Lung (tissue), 12 donors: ENCODE measurements around the gene CFAP20DC. TPM values are rescaled to one million over a fixed set of nuclear protein-coding genes. Genes with fewer than 3 reads are reported as not detected.

Source experiments
- ATAC-seq: fragments of 200-7000 bp; cut with Tn5 transposase; one replicate; pipeline ENCODE4 v1.9.1; 2020; ENCODE audit warnings: moderate number of reproducible peaks; ENCODE audit not compliant: insufficient read depth, low FRiP score
- DNase-seq, 3 donors: peaks; one replicate each; pipeline ENCODE4 v3.0.0-alpha.2; 2013 to 2017
- H3K27ac ChIP-seq, 2 donors: one replicate each; pipeline ENCODE4 v1.5.1; 2013; ENCODE audit warnings: mild to moderate bottlenecking in 2 of 2, moderate library complexity in 2 of 2, control low read depth in 1 of 2, inconsistent platforms in 1 of 2, low read depth in 1 of 2, low read length in 1 of 2
- H3K27me3 ChIP-seq, 3 donors: one replicate each; pipeline ENCODE4 v1.5.1; 2013; ENCODE audit warnings: low read length in 2 of 3; ENCODE audit not compliant: control insufficient read depth in 3 of 3, insufficient read depth in 3 of 3
- H3K36me3 ChIP-seq, 4 donors: one replicate each; pipeline ENCODE4 v1.5.1; 2013; ENCODE audit warnings: low read length in 4 of 4, mild to moderate bottlenecking in 1 of 4, moderate library complexity in 1 of 4; ENCODE audit not compliant: control insufficient read depth in 4 of 4, insufficient read depth in 4 of 4
- H3K4me1 ChIP-seq, 5 donors: one replicate each; pipeline ENCODE4 v1.5.1; 2013; ENCODE audit warnings: low read length in 5 of 5, mild to moderate bottlenecking in 2 of 5, moderate library complexity in 1 of 5; ENCODE audit not compliant: control insufficient read depth in 5 of 5, insufficient read depth in 5 of 5
- H3K4me3 ChIP-seq: one replicate; pipeline ENCODE4 v1.5.1; 2013; ENCODE audit warnings: mild to moderate bottlenecking, control low read depth, moderate library complexity
- H3K9ac ChIP-seq, 2 donors: one replicate each; pipeline ENCODE4 v1.5.1; 2013; ENCODE audit warnings: low read length in 2 of 2, control low read depth in 1 of 2; ENCODE audit not compliant: insufficient read depth in 1 of 2
- H3K9me3 ChIP-seq, 4 donors: one replicate each; pipeline ENCODE4 v1.5.1; 2013; ENCODE audit warnings: low read length in 3 of 4, mild to moderate bottlenecking in 1 of 4, moderate library complexity in 1 of 4; ENCODE audit not compliant: control insufficient read depth in 4 of 4, insufficient read depth in 3 of 4
- WGBS, 2 donors: extraction: QIAGEN DNeasy Blood & Tissue Kit; methylation state at CpG; one replicate each; pipeline ENCODE4 v1.1.7; 2013; 5-methylcytosine and 5-hydroxymethylcytosine counted together
- polyA plus RNA-seq, 2 donors: library from polyadenylated mRNA; stranded (reverse); fragments of 200-250 nt; gene quantifications; one replicate each; pipeline ENCODE4 v1.2.1, GENCODE V29; 2013
- total RNA-seq, 2 donors: library from RNA; depleted of rRNA in 1 of 2; stranded (reverse); fragments of >200 nt in 1 of 2; gene quantifications; one replicate each; pipeline ENCODE4 v1.2.1, GENCODE V29; 2014 to 2021
- TF ChIP-seq, protein P1 (sequence below): IDR thresholded peaks from 2 replicates; pipeline ENCODE4 v1.5.1; 2012; ENCODE audit warnings: mild to moderate bottlenecking; ENCODE audit errors: control extremely low read depth, extremely low read depth
- donor health status: control.
- donor health status: control.
- donor health status: Bipolar disorder and iron deficiency.
- donor health status: healthy.
- donor health status: DM: yes; HTN: yes; CAD: no.

CFAP20DC gene
- total and polyA plus RNA-seq, 4 donors = 0.47 to 5.4 (median 1.5) TPM

DNA sequence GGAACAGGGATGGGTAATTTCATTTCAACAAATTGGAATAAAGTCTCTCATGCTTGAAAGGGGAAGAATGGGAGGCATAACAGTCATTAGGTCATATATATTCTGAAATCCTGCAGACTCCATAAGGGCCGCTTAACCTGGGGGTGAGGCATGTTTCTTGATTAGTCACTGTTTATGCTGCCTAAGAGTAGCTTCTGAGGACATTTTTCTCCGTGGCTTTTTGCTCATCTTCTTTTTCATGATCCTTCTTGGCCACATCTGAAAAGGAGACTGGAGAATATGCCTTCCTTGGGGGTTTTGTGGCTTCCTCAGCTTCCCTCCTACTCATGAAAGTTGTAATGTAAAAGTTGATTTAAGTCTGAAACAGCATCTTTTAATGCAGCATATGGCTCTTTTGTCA is 20.0 kb upstream of the CFAP20DC start:
- ATAC-seq = no peak
- TF ChIP-seq, protein P1, sequence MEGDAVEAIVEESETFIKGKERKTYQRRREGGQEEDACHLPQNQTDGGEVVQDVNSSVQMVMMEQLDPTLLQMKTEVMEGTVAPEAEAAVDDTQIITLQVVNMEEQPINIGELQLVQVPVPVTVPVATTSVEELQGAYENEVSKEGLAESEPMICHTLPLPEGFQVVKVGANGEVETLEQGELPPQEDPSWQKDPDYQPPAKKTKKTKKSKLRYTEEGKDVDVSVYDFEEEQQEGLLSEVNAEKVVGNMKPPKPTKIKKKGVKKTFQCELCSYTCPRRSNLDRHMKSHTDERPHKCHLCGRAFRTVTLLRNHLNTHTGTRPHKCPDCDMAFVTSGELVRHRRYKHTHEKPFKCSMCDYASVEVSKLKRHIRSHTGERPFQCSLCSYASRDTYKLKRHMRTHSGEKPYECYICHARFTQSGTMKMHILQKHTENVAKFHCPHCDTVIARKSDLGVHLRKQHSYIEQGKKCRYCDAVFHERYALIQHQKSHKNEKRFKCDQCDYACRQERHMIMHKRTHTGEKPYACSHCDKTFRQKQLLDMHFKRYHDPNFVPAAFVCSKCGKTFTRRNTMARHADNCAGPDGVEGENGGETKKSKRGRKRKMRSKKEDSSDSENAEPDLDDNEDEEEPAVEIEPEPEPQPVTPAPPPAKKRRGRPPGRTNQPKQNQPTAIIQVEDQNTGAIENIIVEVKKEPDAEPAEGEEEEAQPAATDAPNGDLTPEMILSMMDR = no peak
- no peaks in the 10 kb centered on the region for H3K27me3 ChIP-seq
- H3K9me3 ChIP-seq = no peaks in the 10 kb centered on the region
- no peak overlapping the region for H3K4me3 ChIP-seq
- H3K36me3 ChIP-seq = no peaks in the 10 kb centered on the region
- 47 to 68% methylated on average over 2 of the region's 2 CpGs for WGBS, 2 donors
- H3K4me1 ChIP-seq = peaks cover 0 to 9% (median 0%) of the 10 kb centered on the region in 5 donors
- no peak overlapping the region for H3K27ac ChIP-seq
- no peak overlapping the region for H3K9ac ChIP-seq
- DNase-seq = no peak

DNA sequence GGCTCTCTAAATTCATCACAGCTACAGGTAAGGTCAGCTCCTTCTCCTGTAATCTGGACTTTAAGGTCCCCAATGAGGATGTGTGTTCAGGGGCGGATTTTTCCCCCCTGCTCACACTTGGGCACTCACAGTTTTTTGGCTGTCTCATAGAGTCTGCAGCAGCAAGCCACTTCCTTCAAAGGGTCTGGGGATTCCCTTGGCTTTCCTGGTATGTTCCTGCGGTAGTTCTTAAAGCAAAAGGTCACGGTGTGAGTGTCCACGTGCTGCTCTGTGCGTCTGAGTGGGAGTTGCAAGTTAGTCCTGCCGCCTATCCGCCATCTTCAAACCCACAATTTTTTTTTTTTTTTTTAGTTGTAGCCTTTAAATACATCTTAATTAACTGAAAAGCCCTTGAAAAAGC is 15.4 kb upstream of the CFAP20DC start:
- Histone ChIP-seq H3K9ac (no peak overlapping the region), H3K27me3 (no peaks in the 10 kb centered on the region), H3K4me3 (no peak overlapping the region), H3K9me3 (no peaks in the 10 kb centered on the region), H3K27ac (no peak overlapping the region), H3K36me3 (no peaks in the 10 kb centered on the region), H3K4me1 (no peaks in the 10 kb centered on the region)
- TF ChIP-seq, protein P1 = no peak
- WGBS, 2 donors = 82 to 93% methylated on average over 7 of the region's 7 CpGs
- no peak for ATAC-seq
- DNase-seq = no peak

GRCh38 chr3:59064728-59065127 is 14.9 kb upstream of the CFAP20DC start:
- no peaks in the 10 kb centered on the region for H3K27me3 ChIP-seq
- H3K9ac ChIP-seq = no peak overlapping the region
- H3K9me3 ChIP-seq = no peaks in the 10 kb centered on the region
- H3K4me1 ChIP-seq = no peaks in the 10 kb centered on the region
- TF ChIP-seq, protein P1 = no peak
- H3K4me3 ChIP-seq = no peak overlapping the region
- ATAC-seq (no peak), DNase-seq (no peak)
- H3K27ac ChIP-seq = no peak overlapping the region
- 79 to 88% methylated on average over 3 of the region's 3 CpGs for WGBS, 2 donors
- no peaks in the 10 kb centered on the region for H3K36me3 ChIP-seq

DNA sequence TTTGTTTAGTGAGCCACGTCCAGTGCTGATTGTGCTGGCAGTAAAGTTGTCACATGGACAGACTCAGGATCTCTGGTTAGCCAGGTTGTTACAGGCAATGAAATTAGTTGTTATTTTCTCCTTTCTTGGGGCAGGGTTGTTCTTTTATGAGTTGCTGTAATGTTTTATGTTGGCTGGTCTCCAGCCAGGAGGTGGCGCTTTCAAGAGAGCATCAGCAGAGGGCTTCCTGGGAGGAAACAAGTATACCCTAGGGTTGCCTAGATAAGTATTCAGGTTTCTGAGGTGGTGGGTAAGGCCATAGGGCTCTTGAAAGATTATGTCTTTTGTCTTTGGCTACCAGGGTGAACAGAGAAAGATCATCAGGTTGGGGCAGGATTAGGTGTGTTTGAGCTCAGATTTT is 14.5 kb upstream of the CFAP20DC start:
- H3K4me3 ChIP-seq = no peak overlapping the region
- 92 to 100% methylated on average over 2 of the region's 2 CpGs for WGBS, 2 donors
- no peak for ATAC-seq

More for the DNA sequence above, 14.5 kb upstream of the CFAP20DC start:
- no peaks in the 10 kb centered on the region for H3K9me3 ChIP-seq
- DNase-seq = no peak
- H3K27ac ChIP-seq = no peak overlapping the region
- H3K9ac ChIP-seq = no peak overlapping the region
- no peaks in the 10 kb centered on the region for H3K27me3 ChIP-seq
- H3K36me3 ChIP-seq = no peaks in the 10 kb centered on the region
- no peaks in the 10 kb centered on the region for H3K4me1 ChIP-seq
- TF ChIP-seq, protein P1 = no peak
